Naive thymus-derived CD4-positive, alpha-beta T cell (primary cell): ENCODE results near the gene CAMKMT. TPM values are rescaled to one million over a fixed set of nuclear protein-coding genes. Genes with fewer than 3 reads are reported as not detected.

Source experiments
- ATAC-seq: fragments of 150-1000 bp; cut with Tn5 transposase; 2 replicates; pipeline ENCODE4 v1.10.0; 2021; ENCODE audit warnings: mild to moderate bottlenecking, moderate library complexity
- CTCF ChIA-PET: fragments of 350-600 bp; sonication (Branson Sonifier 250); formaldehyde crosslinking; loops from one replicate; lab custom pipeline; 2021; ENCODE audit warnings: antibody characterized with exemption; lab: Charles Lee
- POLR2A ChIA-PET: fragments of 350-600 bp; sonication (Branson Sonifier 250); formaldehyde crosslinking; loops from one replicate; lab custom pipeline; 2021; ENCODE audit warnings: antibody characterized with exemption, inconsistent platforms; lab: Charles Lee
- DNase-seq, 9 donors: peaks; one replicate each; pipeline versions ENCODE4 v3.0.0 to v3.0.0-alpha.2; 2020 to 2022; ENCODE audit warnings: mixed read lengths in 1 of 9
- H3K27ac ChIP-seq: one replicate; pipeline ENCODE4 v1.7.0; 2013; ENCODE audit warnings: mild to moderate bottlenecking, low read depth, low read length, moderate library complexity
- H3K27me3 ChIP-seq, 2 donors: one replicate each; pipeline ENCODE4 v1.7.0; 2013; ENCODE audit warnings: low read length in 2 of 2, mild to moderate bottlenecking in 2 of 2, moderate library complexity in 2 of 2; ENCODE audit not compliant: control insufficient read depth in 2 of 2, insufficient read depth in 2 of 2
- H3K36me3 ChIP-seq, 3 experiments: 1 replicate in 2 of 3; 2 replicates in 1 of 3; pipeline ENCODE4 v1.7.0; 2013; ENCODE audit warnings: low read length in 3 of 3, mild to moderate bottlenecking in 3 of 3, moderate library complexity in 1 of 3; ENCODE audit not compliant: insufficient read depth in 3 of 3, control insufficient read depth in 2 of 3
- H3K4me1 ChIP-seq, 2 donors: one replicate each; pipeline ENCODE4 v1.7.0; 2013; ENCODE audit warnings: low read length in 2 of 2, mild to moderate bottlenecking in 2 of 2, moderate library complexity in 1 of 2; ENCODE audit not compliant: control insufficient read depth in 2 of 2, insufficient read depth in 2 of 2
- H3K4me3 ChIP-seq: 2 replicates; pipeline ENCODE4 v1.7.0; 2013; ENCODE audit warnings: mild to moderate bottlenecking, low read length
- H3K9me3 ChIP-seq, 3 experiments: 1 replicate in 2 of 3; 2 replicates in 1 of 3; pipeline ENCODE4 v1.7.0; 2013; ENCODE audit warnings: low read length in 3 of 3; ENCODE audit not compliant: control insufficient read depth in 2 of 3
- H3K27ac Mint-ChIP-seq, 9 donors: one replicate each; pipeline ENCODE4 v1.8.0; 2020 to 2022; ENCODE audit warnings: mixed read lengths in 9 of 9, mild to moderate bottlenecking in 8 of 9, moderate library complexity in 5 of 9, inconsistent platforms in 2 of 9
- H3K27me3 Mint-ChIP-seq, 5 donors: one replicate each; pipeline ENCODE4 v1.8.0; 2021 to 2022; ENCODE audit warnings: mixed read lengths in 5 of 5, mild to moderate bottlenecking in 1 of 5
- H3K36me3 Mint-ChIP-seq, 5 donors: one replicate each; pipeline ENCODE4 v1.8.0; 2020 to 2022; ENCODE audit warnings: mixed read lengths in 5 of 5, mild to moderate bottlenecking in 3 of 5, inconsistent platforms in 1 of 5
- H3K4me1 Mint-ChIP-seq, 7 donors: one replicate each; pipeline ENCODE4 v1.8.0; 2020 to 2022; ENCODE audit warnings: mixed read lengths in 7 of 7, mild to moderate bottlenecking in 3 of 7, inconsistent platforms in 1 of 7
- H3K4me3 Mint-ChIP-seq, 10 donors: one replicate each; pipeline ENCODE4 v1.8.0; 2020 to 2022; ENCODE audit warnings: mild to moderate bottlenecking in 10 of 10, mixed read lengths in 10 of 10, moderate library complexity in 6 of 10, inconsistent platforms in 2 of 10
- H3K9me3 Mint-ChIP-seq, 11 donors: one replicate each; pipeline ENCODE4 v1.8.0; 2020 to 2022; ENCODE audit warnings: mixed read lengths in 11 of 11, mild to moderate bottlenecking in 4 of 11, inconsistent platforms in 1 of 11, moderate library complexity in 1 of 11
- intact Hi-C, 2 donors: fragments of 100-400 bp; cut with micrococcal nuclease; formaldehyde crosslinking; loops; one replicate each; pipeline ENCODE4 v1.15.1; 2023
- polyA plus RNA-seq, 2 donors: library from polyadenylated mRNA; unstranded; fragments of 300-500 nt; fragmentation: Illumina TruSeq; gene quantifications; one replicate each; pipeline ENCODE4 v1.2.3, GENCODE V29; 2021
- total RNA-seq, 6 experiments: library from RNA in 5 of 6; stranded (reverse) in 5 of 6; gene quantifications; 1 replicate in 5 of 6; 2 replicates in 1 of 6; pipeline ENCODE4 v1.2.3 and lab custom pipeline; 2021 to 2026

The CAMKMT gene
- total and polyA plus RNA-seq, 7 experiments from 2014 or later: 11.1 to 20.8 (median 17.7) TPM

GRCh38 chr2:44655401-44655864, 293.7 kb downstream of the CAMKMT start:
- Histone ChIP-seq H3K4me1 (no peaks in the 10 kb centered on the region), H3K27me3 (no peaks in the 10 kb centered on the region), H3K36me3 (no peaks in the 10 kb centered on the region), H3K27ac (no peak overlapping the region), H3K4me3 (no peak overlapping the region), H3K9me3 (no peaks in the 10 kb centered on the region)
- Mint-ChIP-seq H3K27me3 (no peaks in the 10 kb centered on the region), H3K4me1 (peaks cover 0 to 8% (median 0%) of the 10 kb centered on the region in 7 donors), H3K4me3 (no peak overlapping the region), H3K36me3 (peaks cover 0 to 8% (median 0%) of the 10 kb centered on the region in 5 donors), H3K9me3 (peaks cover 0 to 3% (median 0%) of the 10 kb centered on the region in 11 donors), H3K27ac (no peak overlapping the region)
- CTCF ChIA-PET: no interaction called here
- ATAC-seq (no peak), DNase-seq (no peak)
- intact Hi-C loops: no loop called here
- POLR2A ChIA-PET: no interaction called here

GRCh38 chr2:44656460-44656859, 294.7 kb downstream of the CAMKMT start:
- Histone ChIP-seq H3K4me3 (no peak overlapping the region), H3K27me3 (no peaks in the 10 kb centered on the region), H3K4me1 (no peaks in the 10 kb centered on the region), H3K27ac (no peak overlapping the region), H3K9me3 (no peaks in the 10 kb centered on the region), H3K36me3 (no peaks in the 10 kb centered on the region)
- ChIA-PET CTCF (no interaction called here), POLR2A (no interaction called here)
- H3K27me3 Mint-ChIP-seq: no peaks in the 10 kb centered on the region
- no peak overlapping the region for H3K4me3 Mint-ChIP-seq
- H3K36me3 Mint-ChIP-seq: peaks cover 0 to 10% (median 0%) of the 10 kb centered on the region in 5 donors
- intact Hi-C loops: no loop called here
- H3K9me3 Mint-ChIP-seq: peaks cover 0 to 3% (median 0%) of the 10 kb centered on the region in 11 donors
- DNase-seq: no peak
- H3K4me1 Mint-ChIP-seq: peaks cover 0 to 8% (median 0%) of the 10 kb centered on the region in 7 donors
- no peak overlapping the region for H3K27ac Mint-ChIP-seq
- ATAC-seq: no peak

- H3K4me1 ChIP-seq: no peaks in the 10 kb centered on the region
- H3K27ac Mint-ChIP-seq: no peak overlapping the region
- ATAC-seq (no peak), DNase-seq (no peak)
- no peak overlapping the region for H3K4me3 Mint-ChIP-seq
- no peak overlapping the region for H3K4me3 ChIP-seq
- no peaks in the 10 kb centered on the region for H3K9me3 ChIP-seq
- ChIA-PET POLR2A (no interaction called here), CTCF (no interaction called here)
- no peaks in the 10 kb centered on the region for H3K36me3 ChIP-seq
- no peaks in the 10 kb centered on the region for H3K27me3 Mint-ChIP-seq
- H3K4me1 Mint-ChIP-seq: peaks cover 0 to 13% (median 0%) of the 10 kb centered on the region in 7 donors
- H3K27me3 ChIP-seq: no peaks in the 10 kb centered on the region
- H3K27ac ChIP-seq: no peak overlapping the region
- intact Hi-C loops: no loop called here
- peaks cover 0 to 4% (median 0%) of the 10 kb centered on the region in 11 donors for H3K9me3 Mint-ChIP-seq
- peaks cover 0 to 33% (median 14%) of the 10 kb centered on the region in 5 donors for H3K36me3 Mint-ChIP-seq
Measured at GRCh38 chr2:44663471-44664073, 301.8 kb downstream of the CAMKMT start.

GRCh38 chr2:44668336-44668735, 306.6 kb downstream of the CAMKMT start:
- H3K4me1 Mint-ChIP-seq: peaks cover 0 to 14% (median 0%) of the 10 kb centered on the region in 7 donors
- H3K36me3 Mint-ChIP-seq: peaks cover 0 to 30% (median 12%) of the 10 kb centered on the region in 5 donors
- ChIA-PET POLR2A (no interaction called here), CTCF (no interaction called here)
- no peak overlapping the region for H3K27ac Mint-ChIP-seq
- no peak for DNase-seq
- Histone ChIP-seq H3K4me1 (no peaks in the 10 kb centered on the region), H3K4me3 (no peak overlapping the region), H3K9me3 (no peaks in the 10 kb centered on the region), H3K36me3 (no peaks in the 10 kb centered on the region), H3K27me3 (no peaks in the 10 kb centered on the region), H3K27ac (no peak overlapping the region)
- peaks cover 0 to 4% (median 0%) of the 10 kb centered on the region in 11 donors for H3K9me3 Mint-ChIP-seq
- H3K4me3 Mint-ChIP-seq: no peak overlapping the region
- no peak for ATAC-seq
- H3K27me3 Mint-ChIP-seq: no peaks in the 10 kb centered on the region
- intact Hi-C loops: no loop called here

- Mint-ChIP-seq H3K9me3 (peaks cover 0 to 4% (median 0%) of the 10 kb centered on the region in 11 donors), H3K36me3 (peaks cover 0 to 21% (median 9%) of the 10 kb centered on the region in 5 donors), H3K27me3 (no peaks in the 10 kb centered on the region), H3K27ac (no peak overlapping the region), H3K4me3 (no peak overlapping the region), H3K4me1 (peaks cover 0 to 14% (median 6%) of the 10 kb centered on the region in 7 donors)
- H3K9me3 ChIP-seq: no peaks in the 10 kb centered on the region
- peaks cover 0 to 9% of the 10 kb centered on the region in 2 donors for H3K4me1 ChIP-seq
- POLR2A ChIA-PET: interaction anchor here (0.6 kb wide), 1 partner anchor 46 kb away, joined by 3 read pairs; no protein-coding TSS in a partner anchor
- H3K27ac ChIP-seq: no peak overlapping the region
- no peak overlapping the region for H3K4me3 ChIP-seq
- CTCF ChIA-PET: no interaction called here
- intact Hi-C loops: no loop called here
- no peaks in the 10 kb centered on the region for H3K36me3 ChIP-seq
- ATAC-seq (no peak), DNase-seq (no peak)
- no peaks in the 10 kb centered on the region for H3K27me3 ChIP-seq
Measured at GRCh38 chr2:44671276-44671675, 309.5 kb downstream of the CAMKMT start.

GRCh38 chr2:44671916-44672315, 310.2 kb downstream of the CAMKMT start:
- H3K27ac ChIP-seq: no peak overlapping the region
- H3K4me1 ChIP-seq: peaks cover 0 to 9% of the 10 kb centered on the region in 2 donors
- H3K27me3 ChIP-seq: no peaks in the 10 kb centered on the region
- H3K27ac Mint-ChIP-seq: no peak overlapping the region
- no peaks in the 10 kb centered on the region for H3K27me3 Mint-ChIP-seq
- H3K4me1 Mint-ChIP-seq: peaks cover 0 to 14% (median 6%) of the 10 kb centered on the region in 7 donors
- no peak overlapping the region for H3K4me3 ChIP-seq
- H3K9me3 ChIP-seq: no peaks in the 10 kb centered on the region
- DNase-seq (no peak), ATAC-seq (no peak)
- peaks cover 0 to 4% (median 0%) of the 10 kb centered on the region in 11 donors for H3K9me3 Mint-ChIP-seq
- no peaks in the 10 kb centered on the region for H3K36me3 ChIP-seq
- ChIA-PET POLR2A (no interaction called here), CTCF (interaction anchor here (0.6 to 0.7 kb wide), 2 partner anchors 75 to 311 kb away, joined by 4 read pairs; no protein-coding TSS in a partner anchor)
- H3K36me3 Mint-ChIP-seq: peaks cover 0 to 21% (median 9%) of the 10 kb centered on the region in 5 donors
- no peak overlapping the region for H3K4me3 Mint-ChIP-seq
- intact Hi-C loops: no loop called here
